Kidney epithelial cell (primary cell): Measurements from ENCODE around the gene ACTN1. TPM values are rescaled to one million over a fixed set of nuclear protein-coding genes. Genes with fewer than 3 reads are reported as not detected.
A peak's percentile ranks its signal among the peaks of the same experiment; 100 is the strongest.

ENCODE experiments used
- DNase-seq: peaks from one replicate; pipeline ENCODE4 v3.0.0-alpha.2; 2010; ENCODE audit warnings: low read depth
- H3K27me3 ChIP-seq: 2 replicates; pipeline ENCODE4 v1.6.0; 2011; ENCODE audit warnings: low read length; ENCODE audit not compliant: control insufficient read depth, insufficient read depth
- H3K36me3 ChIP-seq: 2 replicates; pipeline ENCODE4 v1.5.1; 2011; ENCODE audit warnings: low read length; ENCODE audit not compliant: control insufficient read depth, insufficient read depth
- H3K4me3 ChIP-seq: 2 replicates; pipeline ENCODE4 v1.5.1; 2011; ENCODE audit warnings: low read depth, mild to moderate bottlenecking, control low read depth, low read length
- CTCF ChIP-seq: IDR thresholded peaks from 2 replicates; pipeline ENCODE4 v1.5.1; 2011; ENCODE audit warnings: mild to moderate bottlenecking, moderate library complexity, low read length, control low read depth, inconsistent platforms; ENCODE audit not compliant: insufficient read depth, poor library complexity, severe bottlenecking
- total RNA-seq: library from RNA; depleted of rRNA; stranded (reverse); fragments of >200 nt; gene quantifications from 2 replicates; pipeline ENCODE4 v1.2.3, GENCODE V29; 2015

ACTN1 gene
- total RNA-seq, 1 donor from 2014 or later: 627 TPM

GRCh38 chr14:69005432-69006148 lies 26.5 kb upstream of the ACTN1 start:
- TF ChIP-seq CTCF: no peak

DNA sequence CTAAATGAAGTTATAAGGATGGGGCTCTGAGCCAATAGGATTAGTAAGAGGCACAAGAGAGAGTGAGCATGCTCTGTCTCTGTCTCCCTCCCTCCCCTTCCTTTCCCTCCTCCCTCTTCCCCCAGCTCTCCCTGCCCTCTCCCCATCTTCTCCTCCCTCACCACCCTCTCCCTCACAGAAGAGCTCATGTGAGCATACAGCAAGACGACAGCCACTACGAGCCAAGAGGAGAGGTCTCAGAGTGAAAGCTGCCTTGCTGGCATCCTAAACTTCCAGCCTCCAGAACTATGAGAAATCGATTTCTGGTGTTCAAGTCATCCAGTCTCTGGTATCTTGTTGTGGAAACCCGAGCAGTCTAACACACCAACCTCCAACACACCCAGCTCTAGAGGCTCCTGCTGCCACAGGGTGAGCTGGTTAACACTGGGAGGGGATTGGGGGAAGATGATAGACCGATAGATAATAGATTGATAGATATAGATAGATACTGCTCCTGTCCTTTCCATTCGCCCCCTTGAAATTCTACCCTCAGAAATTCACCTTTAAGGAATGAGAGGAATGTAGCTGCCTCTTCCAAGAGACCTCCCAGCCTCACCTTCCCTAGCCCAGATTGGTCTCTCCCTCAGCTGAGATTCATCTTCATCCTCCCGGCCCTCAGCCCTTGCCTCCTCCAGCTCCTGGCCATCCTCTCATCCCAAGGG lies 25.8 kb upstream of the ACTN1 start:
- Histone ChIP-seq H3K4me3 (no peak overlapping the region), H3K36me3 (no peaks in the 10 kb centered on the region), H3K27me3 (no peaks in the 10 kb centered on the region)
- no peak for DNase-seq
- TF ChIP-seq CTCF: no peak

More at GRCh38 chr14:69005432-69006148, 26.5 kb upstream of the ACTN1 start:
- Histone ChIP-seq H3K4me3 (no peak overlapping the region), H3K36me3 (no peaks in the 10 kb centered on the region), H3K27me3 (no peaks in the 10 kb centered on the region)
- peak; percentile 86 for DNase-seq

DNA sequence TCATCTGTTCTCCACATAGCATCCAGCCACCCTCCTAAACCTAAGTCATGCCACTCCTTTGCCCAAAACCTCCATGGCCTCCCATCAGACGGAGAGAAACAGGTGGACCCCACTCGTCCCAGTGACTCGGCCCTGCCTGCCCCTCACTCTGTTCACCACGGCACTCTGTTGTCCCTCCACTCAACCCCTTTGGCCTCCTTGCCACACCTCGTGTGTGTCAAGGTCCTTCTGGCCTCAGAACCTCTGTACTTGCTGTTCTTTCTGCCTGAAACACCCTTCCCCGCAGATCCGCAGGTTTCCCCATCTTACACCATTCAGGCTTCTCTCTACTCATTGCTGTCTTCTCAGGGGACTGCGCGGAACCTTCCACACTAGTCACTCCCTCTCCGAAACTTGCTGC lies 24.5 kb upstream of the ACTN1 start:
- H3K36me3 ChIP-seq: no peaks in the 10 kb centered on the region
- no peaks in the 10 kb centered on the region for H3K27me3 ChIP-seq
- DNase-seq: no peak
- no peak for TF ChIP-seq CTCF
- H3K4me3 ChIP-seq: no peak overlapping the region

- Histone ChIP-seq H3K36me3 (no peaks in the 10 kb centered on the region), H3K27me3 (no peaks in the 10 kb centered on the region), H3K4me3 (no peak overlapping the region)
- TF ChIP-seq CTCF: no peak
- DNase-seq: no peak
Measured at GRCh38 chr14:69002069-69002468, 23.0 kb upstream of the ACTN1 start.

- Histone ChIP-seq H3K36me3 (no peaks in the 10 kb centered on the region), H3K27me3 (no peaks in the 10 kb centered on the region), H3K4me3 (no peak overlapping the region)
- DNase-seq: no peak
- TF ChIP-seq CTCF: no peak
Measured at GRCh38 chr14:69001375-69001774, 22.3 kb upstream of the ACTN1 start.
